NCI-H146 treated with DMSO at 0.1 percent for 48 hours (cell line): ENCODE results near the gene ITGBL1.

Experiments used
- DNase-seq: peaks from one replicate; lab custom pipeline; 2025; ENCODE audit not compliant: unreplicated experiment; lab: John Stamatoyannopoulos, UW

Gene ITGBL1

DNA sequence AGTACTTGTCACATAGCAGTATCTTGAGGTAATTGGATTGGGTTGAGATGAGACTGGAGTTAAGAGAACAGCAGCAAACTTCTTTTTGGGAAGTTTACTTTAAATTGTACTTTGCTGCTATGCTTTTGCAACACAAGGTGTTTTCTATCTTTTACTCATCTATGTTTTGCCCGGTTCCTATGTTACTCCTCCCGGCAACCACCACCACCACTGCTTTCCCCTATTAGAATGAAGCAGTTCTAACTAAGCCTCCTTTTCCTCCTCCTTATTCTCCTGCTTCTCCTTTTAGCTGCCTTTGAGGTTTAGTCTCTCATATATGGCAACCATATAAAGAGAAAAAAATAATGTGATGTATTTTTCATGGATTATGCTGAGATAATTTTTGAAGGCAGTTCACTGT is 233.5 kb downstream of the ITGBL1 start:
- no peak for DNase-seq

DNA sequence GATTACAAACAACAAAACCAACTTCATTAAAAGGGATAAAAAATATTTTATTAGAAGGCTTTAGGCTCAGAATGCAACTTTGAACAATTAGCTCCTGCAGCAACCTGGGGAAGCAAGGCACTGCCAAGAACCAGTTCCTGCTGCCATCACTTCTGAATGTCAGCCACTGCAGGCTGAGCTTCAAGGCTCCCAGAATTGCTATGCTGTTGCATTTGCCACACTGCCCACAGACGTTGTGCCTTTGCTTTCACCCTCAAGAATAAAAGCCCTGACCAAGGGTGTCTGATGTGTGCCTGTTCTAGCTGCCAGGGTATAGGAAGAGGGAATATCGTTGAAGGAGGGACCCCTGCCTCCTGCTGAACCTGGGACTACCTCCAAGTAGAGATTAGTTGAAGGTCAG is 238.4 kb downstream of the ITGBL1 start:
- DNase-seq: no peak

GRCh38 chr13:101691341-101691860 is 238.9 kb downstream of the ITGBL1 start:
- DNase-seq: peak; percentile 24

GRCh38 chr13:101695870-101696516 is 243.5 kb downstream of the ITGBL1 start:
- no peak for DNase-seq

DNA sequence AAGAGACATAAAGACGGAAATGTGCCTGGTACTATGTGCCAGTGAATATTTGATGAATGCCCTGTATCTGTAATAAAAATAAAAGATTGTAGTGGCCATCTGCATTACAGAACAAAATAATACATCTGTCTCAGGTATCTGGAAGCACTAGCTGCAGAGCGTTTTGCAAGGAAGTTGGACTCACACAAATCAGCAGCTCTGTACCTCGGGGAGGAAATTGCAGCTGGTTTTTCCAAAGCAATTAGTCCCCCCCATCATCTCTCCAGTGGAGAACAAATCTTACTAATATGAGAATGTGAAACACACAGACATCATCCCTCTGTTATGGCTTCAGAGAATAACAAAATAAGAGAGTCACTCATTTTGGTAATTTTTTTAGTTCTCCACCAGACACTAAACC is 245.3 kb downstream of the ITGBL1 start:
- DNase-seq: no peak

DNA sequence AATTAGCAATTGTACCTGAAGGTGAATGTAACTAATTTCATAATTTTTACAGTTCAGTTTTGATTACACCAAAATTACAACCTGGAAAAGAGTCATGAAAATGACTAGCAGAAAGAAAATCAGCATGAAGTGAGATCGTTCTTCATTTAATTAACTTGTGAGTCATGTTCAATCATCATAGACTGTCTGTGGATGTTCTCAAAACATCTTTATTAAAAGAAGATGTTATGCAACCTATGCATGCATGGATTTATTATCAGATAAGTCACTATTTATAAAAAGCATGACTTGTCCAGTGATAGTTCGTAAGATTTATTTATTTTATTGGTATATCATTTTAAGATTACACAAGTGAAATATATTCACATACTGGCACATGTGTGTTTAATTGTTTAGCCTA is 245.9 kb downstream of the ITGBL1 start:
- DNase-seq: no peak

GRCh38 chr13:101700598-101700997 is 248.1 kb downstream of the ITGBL1 start:
- DNase-seq: no peak

DNA sequence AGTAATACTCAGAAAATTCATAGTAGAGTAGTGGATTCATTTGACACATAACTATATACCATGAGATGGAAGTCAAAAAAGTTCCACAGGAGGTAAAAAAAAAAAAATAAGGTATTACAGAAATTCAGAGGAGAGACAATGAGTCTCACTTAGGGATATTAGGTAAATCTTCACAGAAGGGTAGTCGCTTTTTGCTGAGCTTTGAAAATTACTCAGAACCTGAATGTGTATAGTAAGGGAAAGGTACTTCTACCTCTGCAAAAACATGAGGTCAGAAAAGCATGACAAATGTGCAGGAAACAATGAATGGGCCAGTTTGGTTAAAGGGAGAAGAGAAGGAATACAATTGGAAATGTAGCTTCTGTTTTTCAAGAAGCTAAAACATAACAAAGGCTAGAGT is 250.6 kb downstream of the ITGBL1 start:
- no peak for DNase-seq

DNA sequence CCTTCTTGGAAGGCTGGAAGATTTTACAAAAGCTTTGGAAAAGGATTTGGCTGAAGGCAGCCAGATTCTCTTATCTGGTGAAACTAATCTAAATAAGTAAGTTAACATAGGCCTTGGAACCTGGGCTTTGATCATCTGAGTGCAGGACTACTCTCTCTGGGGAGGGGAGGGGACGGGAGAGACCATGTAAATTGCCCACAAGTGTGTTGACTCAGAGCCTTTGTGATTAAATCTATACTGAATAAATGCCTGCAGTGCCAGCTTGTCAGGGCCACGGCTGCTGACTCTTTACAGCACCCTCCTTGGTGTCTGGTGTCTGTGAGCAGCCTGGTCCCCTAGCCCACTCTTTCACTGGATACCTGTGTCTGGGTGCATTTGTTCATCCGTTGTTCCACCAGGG is 251.4 kb downstream of the ITGBL1 start:
- no peak for DNase-seq

DNA sequence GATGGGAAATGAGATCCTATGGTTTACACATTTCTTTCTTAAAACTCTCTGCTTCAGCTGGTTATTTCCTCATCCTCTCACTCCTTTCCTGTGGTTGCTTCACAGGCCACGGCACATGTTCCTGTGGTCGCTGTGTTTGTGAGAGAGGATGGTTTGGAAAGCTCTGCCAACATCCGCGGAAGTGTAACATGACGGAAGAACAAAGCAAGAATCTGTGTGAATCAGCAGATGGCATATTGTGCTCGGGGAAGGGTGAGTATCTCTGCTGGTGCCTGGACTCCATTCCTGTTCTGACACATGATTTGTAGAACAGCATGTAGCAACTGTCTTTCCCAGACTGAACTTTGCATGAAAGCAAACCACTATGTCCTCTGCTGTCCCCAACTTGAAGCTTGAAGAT is 254.2 kb downstream of the ITGBL1 start:
- no peak for DNase-seq

GRCh38 chr13:101707659-101708058 is 255.2 kb downstream of the ITGBL1 start:
- DNase-seq: no peak

DNA sequence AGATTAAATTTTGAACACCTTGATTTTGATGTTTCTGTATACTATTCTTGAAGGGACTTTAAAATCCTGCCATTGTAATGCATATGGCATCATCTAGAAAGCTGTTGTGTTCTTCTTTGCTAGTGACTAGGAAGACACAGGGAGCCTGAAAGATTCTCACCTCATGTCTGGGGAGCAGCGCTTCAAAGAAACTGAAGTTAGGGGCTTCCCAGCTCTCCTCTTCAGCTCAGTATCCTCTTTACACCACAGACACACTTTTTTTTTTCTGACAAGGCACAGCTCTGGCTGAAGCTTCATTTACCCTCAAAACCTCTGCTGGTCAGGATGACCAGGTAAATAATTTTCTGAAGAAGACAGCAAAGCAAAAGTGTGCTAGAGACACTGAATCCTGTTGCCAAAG is 255.6 kb downstream of the ITGBL1 start:
- no peak for DNase-seq

DNA sequence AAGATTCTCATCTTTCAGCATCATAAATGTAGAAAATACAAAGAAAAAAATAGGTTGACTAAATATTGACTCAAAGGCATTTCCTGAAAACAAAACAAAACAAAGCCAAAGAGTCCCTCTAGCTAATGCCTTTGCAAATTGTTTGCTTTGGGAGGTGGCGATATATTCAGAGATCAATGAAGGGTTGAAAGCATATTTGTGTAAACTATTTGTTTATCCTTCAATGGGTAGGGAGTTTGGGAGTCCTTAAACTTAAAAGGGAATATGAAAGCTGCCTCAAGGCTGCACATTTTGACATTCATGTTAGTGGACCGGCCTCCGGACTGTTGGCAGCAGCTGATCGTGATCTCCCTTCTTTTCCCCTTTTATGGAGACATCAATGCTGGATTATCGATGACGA is 257.5 kb downstream of the ITGBL1 start:
- DNase-seq: peak; percentile 57

- no peak for DNase-seq
Observed at GRCh38 chr13:101711307-101712025, 259.0 kb downstream of the ITGBL1 start.

- DNase-seq: no peak
Observed at GRCh38 chr13:101712026-101712348, 259.5 kb downstream of the ITGBL1 start.

DNA sequence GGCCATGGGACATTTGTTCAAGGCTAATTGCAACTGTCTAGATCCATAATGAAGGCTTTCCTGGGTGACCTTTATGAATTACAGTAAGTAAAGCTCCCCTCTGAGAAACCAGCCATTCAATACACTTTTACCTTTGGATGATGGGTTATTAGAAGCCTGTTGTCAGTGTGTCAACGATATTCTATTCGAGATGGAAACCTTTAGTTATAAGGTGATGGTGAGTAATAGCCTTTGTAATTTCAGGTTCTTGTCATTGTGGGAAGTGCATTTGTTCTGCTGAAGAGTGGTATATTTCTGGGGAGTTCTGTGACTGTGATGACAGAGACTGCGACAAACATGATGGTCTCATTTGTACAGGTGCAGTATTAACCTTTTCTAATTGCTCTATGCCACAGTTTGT is 261.7 kb downstream of the ITGBL1 start:
- peak; percentile 79 for DNase-seq

DNA sequence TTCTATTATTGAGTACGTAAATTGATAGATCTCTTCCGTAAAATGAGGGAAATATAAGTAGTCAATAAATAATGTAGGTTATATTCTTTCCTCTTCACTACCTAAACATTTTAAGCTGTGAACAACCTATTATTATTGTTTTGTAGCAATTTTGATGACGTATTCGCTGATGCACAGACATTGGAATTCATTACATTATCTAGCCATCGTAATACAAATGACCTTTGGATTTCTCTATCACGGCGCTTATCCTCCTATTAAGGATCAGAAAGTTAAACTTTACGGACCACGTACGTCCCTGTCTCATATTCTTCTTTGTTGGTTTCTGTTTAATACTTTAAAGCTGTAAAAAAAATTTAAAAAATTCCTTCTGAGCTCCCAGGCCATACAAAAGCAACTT is 264.9 kb downstream of the ITGBL1 start:
- no peak for DNase-seq

GRCh38 chr13:101718496-101718895 is 266.0 kb downstream of the ITGBL1 start:
- no peak for DNase-seq

- DNase-seq: no peak
Observed at GRCh38 chr13:101726681-101727080, 274.2 kb downstream of the ITGBL1 start.

DNA sequence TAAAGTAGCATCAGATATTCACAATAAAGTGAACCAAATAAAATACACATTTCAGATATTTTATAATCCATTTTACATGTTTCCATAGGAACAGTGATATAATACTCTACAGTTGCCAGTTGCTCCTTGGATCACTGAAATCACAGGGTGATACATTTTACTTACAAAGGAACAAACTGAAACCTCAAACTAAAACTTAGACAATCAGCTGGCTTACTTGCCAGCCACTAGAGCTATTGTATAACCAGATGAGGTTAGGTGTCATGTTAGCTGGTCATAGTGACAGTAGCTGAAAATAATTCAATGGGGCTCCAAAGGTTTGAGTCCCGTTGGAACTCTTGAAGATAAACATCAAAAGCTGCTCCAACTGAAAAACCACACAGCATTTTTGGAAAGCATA is 274.6 kb downstream of the ITGBL1 start:
- DNase-seq: no peak

- no peak for DNase-seq
Observed at GRCh38 chr13:101728021-101728420, 275.5 kb downstream of the ITGBL1 start.

- DNase-seq: no peak
Observed at GRCh38 chr13:101728615-101729014, 276.1 kb downstream of the ITGBL1 start.
